Fibroblast of pulmonary artery (primary cell): ENCODE data around the gene NRN1.

Experiments used
- DNase-seq: peaks from one replicate; pipeline ENCODE4 v3.0.0-alpha.2; 2010; ENCODE audit warnings: low read depth
- H3K4me3 ChIP-seq: replicated peaks from 2 replicates; pipeline ENCODE4 v1.5.1; 2011; ENCODE audit warnings: low read depth, mild to moderate bottlenecking, control low read depth, low read length, moderate library complexity
- CTCF ChIP-seq: IDR thresholded peaks from 2 replicates; pipeline ENCODE4 v1.5.1; 2011; ENCODE audit warnings: mild to moderate bottlenecking, control low read depth, low read length, inconsistent platforms; ENCODE audit errors: missing control alignments

Gene NRN1

GRCh38 chr6:5990786-5991185 lies 15.9 kb downstream of the NRN1 start:
- DNase-seq: no peak
- no peak for TF ChIP-seq CTCF

GRCh38 chr6:5989141-5989723 lies 17.5 kb downstream of the NRN1 start:
- no peak for DNase-seq
- no peak for TF ChIP-seq CTCF
- no peak overlapping the region for H3K4me3 ChIP-seq

More at GRCh38 chr6:5990786-5991185, 15.9 kb downstream of the NRN1 start:
- no peak overlapping the region for H3K4me3 ChIP-seq

GRCh38 chr6:5986861-5987260 lies 19.9 kb downstream of the NRN1 start:
- no peak for DNase-seq
- no peak for TF ChIP-seq CTCF
- no peak overlapping the region for H3K4me3 ChIP-seq

GRCh38 chr6:5984150-5985089 lies 22.3 kb downstream of the NRN1 start:
- no peak overlapping the region for H3K4me3 ChIP-seq
- DNase-seq: no peak
- TF ChIP-seq CTCF: no peak

- TF ChIP-seq CTCF: no peak
- H3K4me3 ChIP-seq: no peak overlapping the region
- DNase-seq: no peak
Observed at GRCh38 chr6:5981126-5982026, 25.3 kb downstream of the NRN1 start.

GRCh38 chr6:5979650-5980420 lies 26.9 kb downstream of the NRN1 start:
- no peak overlapping the region for H3K4me3 ChIP-seq
- DNase-seq: no peak
- no peak for TF ChIP-seq CTCF
